PC-9 (cell line): ENCODE measurements around the gene SLC17A4. TPM values are rescaled to one million over a fixed set of nuclear protein-coding genes. Genes with fewer than 3 reads are reported as not detected.

Experiments
- BruUV-seq: library from RNA; stranded (reverse); fragments of 400-500 nt; replicated peaks from 2 replicates; lab custom pipeline; 2021; lab: Mats Ljungman, UMichigan
- CTCF ChIA-PET: fragments of 300-600 bp; sonication (Branson Sonifier 250); formaldehyde crosslinking; loops from one replicate; lab custom pipeline; 2022; ENCODE audit warnings: antibody characterized with exemption; lab: Charles Lee
- POLR2A ChIA-PET: fragments of 300-600 bp; sonication (Branson Sonifier 250); formaldehyde crosslinking; loops from one replicate; lab custom pipeline; 2022; ENCODE audit warnings: antibody characterized with exemption; ENCODE audit not compliant: unreplicated experiment; lab: Charles Lee
- DNase-seq, 2 experiments: peaks; one replicate each; pipeline versions ENCODE4 v3.0.0 to v3.0.0-alpha.2; 2015 to 2022; ENCODE audit warnings: mixed read lengths in 1 of 2
- H2AFZ ChIP-seq: fragments of 200-600 bp; sonication (generic); 2 replicates; pipeline ENCODE4 v1.8.1; 2017; ENCODE audit warnings: antibody characterized with exemption
- H3F3A ChIP-seq: fragments of 200-600 bp; sonication (generic); 2 replicates; pipeline ENCODE4 v1.8.1; 2017; ENCODE audit warnings: antibody characterized with exemption, mild to moderate bottlenecking, low read depth; ENCODE audit not compliant: insufficient read depth
- H3K27ac ChIP-seq: fragments of 200-600 bp; sonication (generic); 2 replicates; pipeline ENCODE4 v1.6.1; 2016; ENCODE audit warnings: mixed run types
- H3K27me3 ChIP-seq: fragments of 200-600 bp; sonication (generic); 2 replicates; pipeline ENCODE4 v1.6.1; 2016; ENCODE audit warnings: low read depth, mixed run types; ENCODE audit not compliant: insufficient read depth
- H3K36me3 ChIP-seq: fragments of 200-600 bp; sonication (generic); 2 replicates; pipeline ENCODE4 v1.6.1; 2016; ENCODE audit warnings: low read depth, mixed run types
- H3K4me1 ChIP-seq: fragments of 200-600 bp; sonication (generic); replicated peaks from 2 replicates; pipeline ENCODE4 v1.6.1; 2016; ENCODE audit warnings: mixed run types; ENCODE audit not compliant: insufficient read depth
- H3K4me2 ChIP-seq: fragments of 200-600 bp; sonication (generic); 2 replicates; pipeline ENCODE4 v1.6.1; 2017; ENCODE audit warnings: mixed run types
- H3K4me3 ChIP-seq: fragments of 200-600 bp; sonication (generic); 2 replicates; pipeline ENCODE4 v1.6.1; 2016; ENCODE audit warnings: mixed run types
- H3K79me2 ChIP-seq: fragments of 200-600 bp; sonication (generic); 2 replicates; pipeline ENCODE4 v1.6.1; 2017; ENCODE audit warnings: low read depth, mixed run types
- H3K9me2 ChIP-seq: fragments of 200-600 bp; sonication (generic); 2 replicates; pipeline ENCODE4 v1.8.1; 2017; ENCODE audit warnings: mild to moderate bottlenecking; ENCODE audit not compliant: insufficient read depth
- H3K9me3 ChIP-seq: fragments of 200-600 bp; sonication (generic); 2 replicates; pipeline ENCODE4 v1.8.1; 2016; ENCODE audit warnings: low read depth; ENCODE audit not compliant: insufficient read depth
- H4K20me1 ChIP-seq: fragments of 200-600 bp; sonication (generic); 2 replicates; pipeline ENCODE4 v1.8.1; 2017; ENCODE audit not compliant: insufficient read depth
- EZH2 ChIP-seq: fragments of 200-600 bp; sonication (generic); IDR thresholded peaks from 2 replicates; pipeline ENCODE4 v1.8.0; 2017; ENCODE audit warnings: antibody characterized with exemption, low read depth
- intact Hi-C: fragments of 100-400 bp; cut with micrococcal nuclease; formaldehyde crosslinking; loops from one replicate; pipeline ENCODE4 v1.10.0; 2022; ENCODE audit not compliant: unreplicated experiment
- total RNA-seq: library from RNA; stranded (reverse); gene quantifications from 2 replicates; pipeline ENCODE4 v1.2.3, GENCODE V29; 2021
- TF ChIP-seq, protein P1 (sequence below): fragments of 200-600 bp; sonication (generic); conservative IDR thresholded peaks from 2 replicates; pipeline ENCODE4 v1.6.1; 2017; ENCODE audit warnings: mixed run types, antibody characterized with exemption, mild to moderate bottlenecking, moderate library complexity

The SLC17A4 gene
- total RNA-seq, 1 experiment from 2014 or later = 0.13 TPM

DNA sequence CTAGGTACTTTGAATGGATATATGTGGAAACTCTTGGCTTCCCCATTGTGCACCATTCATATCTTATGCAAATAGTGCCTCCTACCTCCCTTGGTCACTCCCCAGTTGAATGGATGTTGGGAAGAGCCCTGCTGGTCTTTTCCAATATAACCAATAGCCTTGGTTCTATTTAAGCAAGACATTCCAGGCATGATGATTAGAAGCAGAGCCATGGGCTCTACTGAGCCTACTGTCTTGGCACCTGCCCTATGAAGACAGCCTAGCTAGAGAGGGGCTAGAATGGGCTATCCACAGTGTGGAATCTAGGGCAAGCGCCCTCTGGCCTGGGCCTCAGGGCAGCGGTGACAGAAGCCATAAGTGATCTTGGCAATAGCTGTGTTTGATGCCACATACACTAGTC, 61.7 kb downstream of the SLC17A4 start:
- no TSS peak for BruUV-seq
- no peak for DNase-seq
- Histone ChIP-seq H3K4me1 (no peaks in the 10 kb centered on the region), H3K36me3 (no peaks in the 10 kb centered on the region), H3K9me2 (no peaks in the 10 kb centered on the region), H4K20me1 (no peaks in the 10 kb centered on the region), H3K4me3 (no peak overlapping the region), H3K27ac (no peak overlapping the region), H3K4me2 (no peak overlapping the region), H3K9me3 (no peaks in the 10 kb centered on the region), H2AFZ (no peak overlapping the region), H3F3A (no peaks in the 10 kb centered on the region), H3K27me3 (no peaks in the 10 kb centered on the region), H3K79me2 (no peaks in the 10 kb centered on the region)
- intact Hi-C loops = no loop called here
- ChIA-PET CTCF (no interaction called here), POLR2A (no interaction called here)
- TF ChIP-seq EZH2 = no peak
- TF ChIP-seq, protein P1, sequence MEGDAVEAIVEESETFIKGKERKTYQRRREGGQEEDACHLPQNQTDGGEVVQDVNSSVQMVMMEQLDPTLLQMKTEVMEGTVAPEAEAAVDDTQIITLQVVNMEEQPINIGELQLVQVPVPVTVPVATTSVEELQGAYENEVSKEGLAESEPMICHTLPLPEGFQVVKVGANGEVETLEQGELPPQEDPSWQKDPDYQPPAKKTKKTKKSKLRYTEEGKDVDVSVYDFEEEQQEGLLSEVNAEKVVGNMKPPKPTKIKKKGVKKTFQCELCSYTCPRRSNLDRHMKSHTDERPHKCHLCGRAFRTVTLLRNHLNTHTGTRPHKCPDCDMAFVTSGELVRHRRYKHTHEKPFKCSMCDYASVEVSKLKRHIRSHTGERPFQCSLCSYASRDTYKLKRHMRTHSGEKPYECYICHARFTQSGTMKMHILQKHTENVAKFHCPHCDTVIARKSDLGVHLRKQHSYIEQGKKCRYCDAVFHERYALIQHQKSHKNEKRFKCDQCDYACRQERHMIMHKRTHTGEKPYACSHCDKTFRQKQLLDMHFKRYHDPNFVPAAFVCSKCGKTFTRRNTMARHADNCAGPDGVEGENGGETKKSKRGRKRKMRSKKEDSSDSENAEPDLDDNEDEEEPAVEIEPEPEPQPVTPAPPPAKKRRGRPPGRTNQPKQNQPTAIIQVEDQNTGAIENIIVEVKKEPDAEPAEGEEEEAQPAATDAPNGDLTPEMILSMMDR = no peak

DNA sequence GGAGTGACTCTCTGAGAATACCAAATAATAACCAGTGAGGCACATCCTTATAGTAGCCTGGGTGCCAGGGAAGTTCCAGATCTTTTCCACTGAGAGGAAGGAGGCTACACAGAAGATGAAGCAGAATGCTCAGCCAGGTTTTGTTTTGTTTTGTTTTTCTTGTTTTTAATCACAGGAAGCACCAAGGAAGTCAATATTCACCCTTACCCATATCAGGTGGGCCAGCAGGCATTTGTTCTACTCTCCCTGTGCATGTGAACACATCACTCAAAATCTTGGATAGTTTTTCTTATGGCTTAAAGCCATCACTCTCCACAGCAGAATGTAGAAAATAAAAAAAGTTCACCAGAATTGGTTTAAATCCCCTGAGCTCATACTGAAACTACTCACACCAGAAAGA, 66.8 kb downstream of the SLC17A4 start:
- no peaks in the 10 kb centered on the region for H3K9me2 ChIP-seq
- no peaks in the 10 kb centered on the region for H3K27me3 ChIP-seq
- ChIA-PET CTCF (no interaction called here), POLR2A (no interaction called here)
- BruUV-seq = no TSS peak
- no peaks in the 10 kb centered on the region for H3F3A ChIP-seq
- H2AFZ ChIP-seq = no peak overlapping the region
- H3K4me1 ChIP-seq = no peaks in the 10 kb centered on the region
- no peak overlapping the region for H3K4me3 ChIP-seq
- intact Hi-C loops = no loop called here
- H3K4me2 ChIP-seq = no peak overlapping the region
- H3K36me3 ChIP-seq = no peaks in the 10 kb centered on the region
- H3K27ac ChIP-seq = no peak overlapping the region
- DNase-seq = no peak
- no peaks in the 10 kb centered on the region for H4K20me1 ChIP-seq
- TF ChIP-seq EZH2 = no peak
- TF ChIP-seq, protein P1 = no peak
- H3K9me3 ChIP-seq = no peaks in the 10 kb centered on the region; the same call in 1 of the 2 replicates
- H3K79me2 ChIP-seq = no peaks in the 10 kb centered on the region

DNA sequence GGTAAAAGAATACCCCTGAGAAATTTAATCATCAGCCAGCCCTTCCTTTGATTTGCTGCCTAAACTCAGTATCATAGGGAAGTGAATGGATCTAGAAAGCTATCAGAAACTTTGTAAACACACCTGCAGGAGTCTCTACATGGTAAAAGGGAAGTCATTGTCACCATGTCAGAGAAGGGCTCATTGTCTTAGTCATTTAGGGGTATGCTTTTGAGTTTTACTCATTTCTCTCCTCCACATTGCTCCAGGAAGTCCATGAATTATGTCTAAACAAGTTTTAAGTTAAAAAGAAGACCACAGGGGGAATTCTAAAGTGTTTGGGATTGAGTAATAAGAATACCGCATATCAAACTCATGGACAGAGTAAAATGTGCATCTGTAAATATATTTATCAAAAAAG, 74.8 kb downstream of the SLC17A4 start:
- Histone ChIP-seq H4K20me1 (no peaks in the 10 kb centered on the region), H3K4me1 (no peaks in the 10 kb centered on the region), H2AFZ (no peak overlapping the region), H3K79me2 (no peaks in the 10 kb centered on the region), H3K9me2 (no peaks in the 10 kb centered on the region), H3F3A (no peaks in the 10 kb centered on the region), H3K27me3 (no peaks in the 10 kb centered on the region), H3K9me3 (no peaks in the 10 kb centered on the region), H3K36me3 (no peaks in the 10 kb centered on the region), H3K27ac (no peak overlapping the region), H3K4me3 (no peak overlapping the region), H3K4me2 (no peak overlapping the region)
- DNase-seq = no peak
- no TSS peak for BruUV-seq
- intact Hi-C loops = no loop called here
- POLR2A ChIA-PET = no interaction called here
- TF ChIP-seq EZH2 = no peak
- TF ChIP-seq, protein P1 = no peak
- CTCF ChIA-PET = no interaction called here
